GDM1 (cell line): ENCODE measurements around the gene HCFC2.
"Not testable (repeated sequence)": the region's sequence is repeated elsewhere in the genome, so short reads cannot be mapped to it uniquely, and the experiment has no call there.

Source experiments
- DNase-seq: peaks from one replicate; lab custom pipeline; 2025; lab: John Stamatoyannopoulos, UW

Gene HCFC2

GRCh38 chr12:104064031-104064841, at the start of gene HCFC2:
HCFC2 (plus strand) TSS chr12:104064531; CDS start chr12:104064561, 30 bp downstream.
- DNase-seq = peak; percentile 80

- DNase-seq = not testable (repeated sequence)
Observed at GRCh38 chr12:104021862-104022261, 42.5 kb upstream of the HCFC2 start.

DNA sequence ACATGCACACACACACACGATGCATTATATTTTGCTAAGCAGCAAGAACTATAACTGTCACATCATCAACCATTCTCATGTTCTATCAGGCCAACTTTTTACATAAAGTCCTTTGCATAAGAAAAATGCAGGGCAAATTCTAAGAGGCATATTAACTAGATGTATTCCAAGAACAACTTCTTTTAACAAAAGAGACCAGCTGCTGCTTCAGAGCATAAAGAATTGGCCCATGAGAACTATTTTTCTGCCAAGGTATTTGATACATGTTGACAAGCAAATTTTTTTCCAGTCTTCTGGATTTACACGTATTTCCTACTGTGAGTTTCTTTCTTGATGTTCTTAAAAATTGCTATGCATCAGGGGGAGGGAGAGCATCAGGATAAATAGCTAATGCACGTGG, 41.5 kb upstream of the HCFC2 start:
- DNase-seq = no peak

- DNase-seq = no peak
Observed at GRCh38 chr12:104023710-104024109, 40.6 kb upstream of the HCFC2 start.

GRCh38 chr12:104024348-104024747, 40.0 kb upstream of the HCFC2 start:
- DNase-seq = no peak

- no peak for DNase-seq
Observed at GRCh38 chr12:104025771-104026170, 38.6 kb upstream of the HCFC2 start.

GRCh38 chr12:104026841-104027599, 37.3 kb upstream of the HCFC2 start:
- DNase-seq = no peak

DNA sequence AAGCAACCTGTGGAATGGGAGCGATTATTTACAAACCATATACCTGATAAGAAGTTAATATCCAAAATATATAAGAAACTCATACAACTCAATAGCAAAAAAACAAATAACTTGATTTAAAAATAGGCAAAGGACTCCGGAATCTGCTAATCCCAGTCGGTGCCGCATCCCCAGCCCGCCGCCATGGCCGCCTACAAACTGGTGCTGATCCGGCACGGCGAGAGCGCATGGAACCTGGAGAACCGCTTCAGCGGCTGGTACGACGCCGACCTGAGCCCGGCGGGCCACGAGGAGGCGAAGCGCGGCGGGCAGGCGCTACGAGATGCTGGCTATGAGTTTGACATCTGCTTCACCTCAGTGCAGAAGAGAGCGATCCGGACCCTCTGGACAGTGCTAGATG, 33.7 kb upstream of the HCFC2 start:
- not testable (repeated sequence) for DNase-seq

- DNase-seq = not testable (repeated sequence)
Observed at GRCh38 chr12:104036143-104036542, 28.2 kb upstream of the HCFC2 start.

GRCh38 chr12:104039769-104040168, 24.6 kb upstream of the HCFC2 start:
- not testable (repeated sequence) for DNase-seq

GRCh38 chr12:104042580-104042979, 21.8 kb upstream of the HCFC2 start:
- DNase-seq = no peak

- no peak for DNase-seq
Observed at GRCh38 chr12:104044158-104044557, 20.2 kb upstream of the HCFC2 start.

DNA sequence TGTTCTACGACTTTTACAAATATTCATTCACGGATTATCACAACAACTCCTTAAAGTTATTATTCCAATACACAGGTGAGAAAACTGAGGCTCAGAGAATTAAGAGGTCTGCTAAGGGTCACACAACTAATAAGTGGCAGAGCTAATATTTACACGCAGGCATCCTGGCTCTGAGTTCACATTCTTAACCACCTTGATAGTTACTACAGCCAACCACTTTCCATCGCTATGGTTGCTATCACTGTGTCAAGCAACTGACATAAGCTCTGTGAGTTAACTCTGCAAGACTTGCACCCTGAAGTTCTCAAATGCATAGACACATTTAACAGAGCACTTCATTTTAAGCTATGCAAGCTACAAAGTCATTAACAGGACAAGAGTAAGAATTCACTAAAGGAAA, 18.0 kb upstream of the HCFC2 start:
- no peak for DNase-seq

- DNase-seq = no peak
Observed at GRCh38 chr12:104048162-104048561, 16.2 kb upstream of the HCFC2 start.

GRCh38 chr12:104048811-104049210, 15.5 kb upstream of the HCFC2 start:
- no peak for DNase-seq

GRCh38 chr12:104049278-104049902, 14.9 kb upstream of the HCFC2 start:
- no peak for DNase-seq

- DNase-seq = no peak
Observed at GRCh38 chr12:104049903-104050356, 14.4 kb upstream of the HCFC2 start, which contains the start of gene GLT8D2. GLT8D2 (minus strand) TSS chr12:104050187; CDS start chr12:104019648, 30,539 bp downstream.

GRCh38 chr12:104050436-104050835, 13.9 kb upstream of the HCFC2 start:
- no peak for DNase-seq

DNA sequence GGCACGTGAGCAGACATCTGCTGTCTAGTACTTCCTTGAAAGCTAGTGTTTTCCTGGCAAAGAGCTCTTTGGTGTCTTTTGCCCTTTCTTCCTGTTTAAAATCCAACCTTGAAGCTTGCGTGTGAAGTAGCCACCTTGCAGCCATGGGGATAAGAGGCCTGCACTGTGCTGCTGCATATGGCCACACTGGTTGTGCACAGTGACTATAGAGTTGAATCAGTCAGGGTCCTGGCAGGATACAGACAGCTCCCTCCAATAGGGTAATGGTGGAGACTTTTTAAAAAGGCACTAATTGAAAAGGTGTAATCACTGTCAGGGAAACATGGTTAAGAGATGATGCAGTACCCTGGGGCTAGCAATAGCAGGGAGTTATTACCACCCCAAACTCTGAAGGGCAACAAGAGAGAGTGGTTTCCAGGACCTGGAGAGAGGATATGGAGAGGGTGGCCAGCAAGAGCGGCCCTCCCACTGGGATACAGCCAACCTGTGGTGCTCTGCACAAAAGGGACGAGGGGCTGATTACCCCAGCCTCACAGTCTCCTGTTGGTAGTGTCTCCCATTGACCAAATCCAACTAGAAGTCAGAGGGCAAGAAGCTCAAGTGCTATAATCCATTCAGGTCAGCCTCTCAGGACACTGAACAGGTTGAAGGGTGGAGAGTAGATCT, 9.5 kb upstream of the HCFC2 start:
- no peak for DNase-seq

DNA sequence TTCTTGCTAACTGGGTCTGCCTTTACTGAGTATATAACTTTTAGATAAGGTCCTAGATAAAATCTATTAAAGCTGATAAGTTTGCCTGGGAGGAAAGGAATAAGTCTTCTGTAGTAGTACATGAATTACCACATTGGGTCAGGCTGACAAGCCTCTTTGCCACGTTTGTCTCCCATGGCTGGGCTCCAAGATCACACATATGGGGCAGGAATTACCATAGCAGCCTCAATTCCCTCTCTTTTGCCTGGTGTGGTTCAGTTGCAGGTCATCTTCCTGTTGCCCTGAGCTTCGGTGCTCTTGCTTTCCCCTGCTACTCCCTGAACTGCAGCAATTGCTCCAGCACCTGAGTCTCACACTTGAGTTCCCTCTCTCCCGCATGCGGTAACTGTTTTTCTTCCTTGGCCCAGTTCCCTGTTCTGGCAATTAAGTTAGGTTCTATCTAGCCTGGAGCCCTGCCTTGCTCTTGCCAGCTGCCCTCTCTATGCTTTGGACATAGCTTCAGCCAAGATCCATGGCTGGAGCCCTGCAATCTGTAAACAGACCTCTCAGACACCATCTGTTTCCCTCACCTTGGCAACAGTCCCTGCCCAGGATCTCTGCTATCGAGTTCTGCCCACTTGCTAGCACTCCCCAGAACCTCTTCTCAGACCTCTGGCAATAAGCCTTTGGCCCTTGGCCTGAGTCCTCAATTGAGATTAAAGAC, 8.5 kb upstream of the HCFC2 start:
- DNase-seq = no peak

DNA sequence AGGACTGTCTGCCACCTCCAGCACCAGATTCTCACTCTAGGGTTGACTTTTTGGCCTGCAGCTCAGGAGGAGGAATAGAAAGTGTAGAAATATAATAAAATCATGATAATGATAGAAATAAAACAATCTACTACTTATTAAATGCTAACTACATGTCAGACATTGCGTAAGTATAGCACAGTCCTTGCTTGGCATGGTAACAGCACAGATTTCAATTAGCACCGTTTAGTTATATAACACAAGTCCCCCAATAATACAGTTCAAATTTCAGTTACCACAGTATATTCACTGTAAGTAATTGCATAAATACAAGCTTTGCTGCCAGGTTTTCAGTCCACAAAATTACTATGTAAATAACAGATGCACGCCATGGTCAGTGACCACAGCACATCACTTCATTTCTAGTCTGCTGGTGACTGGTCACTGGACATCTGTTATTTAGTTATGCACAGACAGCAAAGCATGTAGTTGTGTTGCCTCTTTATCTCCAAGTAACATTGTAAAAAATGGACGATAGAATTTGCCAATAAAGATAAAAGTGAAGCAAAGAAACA, 7.8 kb upstream of the HCFC2 start:
- DNase-seq = no peak
